Heart right ventricle (tissue), 16 donors: Measurements from ENCODE around the gene TMEM267. TPM values are rescaled to one million over a fixed set of nuclear protein-coding genes. Genes with fewer than 3 reads are reported as not detected.
"Not testable (repeated sequence)": the region's sequence is repeated elsewhere in the genome, so short reads cannot be mapped to it uniquely, and the experiment has no call there.

Experiments
- ATAC-seq, 8 donors: fragments of 200-7000 bp; cut with Tn5 transposase; one replicate each; pipeline ENCODE4 v1.9.1; 2020; ENCODE audit warnings: mild to moderate bottlenecking in 8 of 8, moderate library complexity in 8 of 8, moderate number of reproducible peaks in 1 of 8
- DNase-seq, 2 donors: peaks; one replicate each; pipeline ENCODE4 v3.0.0-alpha.2; 2020
- H3K27ac ChIP-seq, 10 donors: fragments of 200-600 bp; sonication (generic) in 2 of 10; one replicate each; pipeline versions ENCODE4 v1.5.0 to v1.8.0; 2020 to 2022; ENCODE audit warnings: mild to moderate bottlenecking in 3 of 10
- H3K27me3 ChIP-seq, 7 donors: fragments of 200-600 bp; one replicate each; pipeline ENCODE4 v1.8.0; 2021 to 2022; ENCODE audit warnings: mild to moderate bottlenecking in 2 of 7
- H3K36me3 ChIP-seq, 9 donors: fragments of 200-600 bp; sonication (generic) in 1 of 9; one replicate each; pipeline versions ENCODE4 v1.5.0 to v1.8.0; 2020 to 2022; ENCODE audit warnings: mild to moderate bottlenecking in 2 of 9
- H3K4me1 ChIP-seq, 9 donors: fragments of 200-600 bp; sonication (generic) in 1 of 9; one replicate each; pipeline versions ENCODE4 v1.5.0 to v1.8.0; 2020 to 2022; ENCODE audit warnings: mild to moderate bottlenecking in 4 of 9
- H3K4me3 ChIP-seq, 10 donors: fragments of 200-600 bp; sonication (generic) in 2 of 10; one replicate each; pipeline versions ENCODE4 v1.5.0 to v1.8.0; 2020 to 2022; ENCODE audit warnings: mild to moderate bottlenecking in 7 of 10, moderate library complexity in 2 of 10
- H3K9me3 ChIP-seq, 11 donors: fragments of 200-600 bp in 10 of 11; sonication (generic) in 2 of 11; one replicate each; pipeline versions ENCODE4 v1.5.0 to v1.8.0; 2013 to 2022; ENCODE audit warnings: mild to moderate bottlenecking in 2 of 11, control low read depth in 1 of 11, moderate library complexity in 1 of 11
- CTCF ChIP-seq, 9 donors: fragments of 200-600 bp; sonication (generic) in 2 of 9; IDR thresholded peaks; one replicate each; pipeline versions ENCODE4 v1.5.0 to v1.8.0; 2021 to 2022; ENCODE audit warnings: antibody characterized with exemption in 9 of 9, mild to moderate bottlenecking in 5 of 9, moderate library complexity in 1 of 9
- WGBS, 2 donors: extraction: QIAGEN DNeasy Blood & Tissue Kit; methylation state at CpG; one replicate each; pipeline ENCODE4 v1.1.7; 2013; ENCODE audit warnings: inconsistent platforms in 1 of 2; 5-methylcytosine and 5-hydroxymethylcytosine counted together
- intact Hi-C, 10 donors: fragments of 100-400 bp; cut with DNase I; formaldehyde crosslinking; loops; one replicate each; pipeline versions ENCODE4 v1.11.1 to v1.14.2; 2022
- polyA plus RNA-seq, 2 donors: library from polyadenylated mRNA; stranded (reverse); fragments of 200-250 nt; gene quantifications; one replicate each; pipeline ENCODE4 v1.2.3, GENCODE V29; 2013
- total RNA-seq, 10 donors: library from RNA; stranded (reverse); fragmentation: NEBNext Ultra II Directional in 3 of 10; extraction: Animal tissue kit (Norgen Biotek cat#: 25700) in 3 of 10; gene quantifications; one replicate each; pipeline versions ENCODE4 v1.2.1 to v1.2.4, GENCODE V29; 2021 to 2023
- donor health status: Arrhythmogenic right ventricular cardiomyopathy.
- donor health status: ischemic (EF 13 %, LVEDD 7.1; RV severe dilation, severe dysfunction).
- donor health status: healthy with polysubstance abuse.
- donor health status: DM: no; HTN: yes; CAD: no.
- donor health status: DM: no; HTN: no; CAD: no.
- donor health status: ischemic (EF 25% LVEDD 6.9; RV normal size, moderate dysfunction).
- donor health status: ischemic (EF 25% LVEDD 5.7; RV mildly dilated, moderate dysfunction).
- donor health status: healthy.
- donor health status: DM: yes; HTN: yes; CAD: no.
- donor health status: Ischemic cardiomyopathy.
- donor health status: ischemic (EF 35%, LVEDD 5.7; RV mildly dilated, moderate dysfunction).
- donor health status: nonischemic (EF 11% LVEDD 7.7; RV severe dilation, severe dysfunction).
- donor health status: DM: yes; HTN: yes; CAD: no.
- donor health status: PGD.
- donor health status: ischemic (EF 29% LVEDD 5.4; RV normal size, mild dysfunction).
- donor health status: nonischemic (EF 23%, LVEDD 6.1; RV moderate dilation, normal function).

TMEM267 gene
- total and polyA plus RNA-seq, 12 donors = 4.2 to 10.3 (median 5.6) TPM

DNA sequence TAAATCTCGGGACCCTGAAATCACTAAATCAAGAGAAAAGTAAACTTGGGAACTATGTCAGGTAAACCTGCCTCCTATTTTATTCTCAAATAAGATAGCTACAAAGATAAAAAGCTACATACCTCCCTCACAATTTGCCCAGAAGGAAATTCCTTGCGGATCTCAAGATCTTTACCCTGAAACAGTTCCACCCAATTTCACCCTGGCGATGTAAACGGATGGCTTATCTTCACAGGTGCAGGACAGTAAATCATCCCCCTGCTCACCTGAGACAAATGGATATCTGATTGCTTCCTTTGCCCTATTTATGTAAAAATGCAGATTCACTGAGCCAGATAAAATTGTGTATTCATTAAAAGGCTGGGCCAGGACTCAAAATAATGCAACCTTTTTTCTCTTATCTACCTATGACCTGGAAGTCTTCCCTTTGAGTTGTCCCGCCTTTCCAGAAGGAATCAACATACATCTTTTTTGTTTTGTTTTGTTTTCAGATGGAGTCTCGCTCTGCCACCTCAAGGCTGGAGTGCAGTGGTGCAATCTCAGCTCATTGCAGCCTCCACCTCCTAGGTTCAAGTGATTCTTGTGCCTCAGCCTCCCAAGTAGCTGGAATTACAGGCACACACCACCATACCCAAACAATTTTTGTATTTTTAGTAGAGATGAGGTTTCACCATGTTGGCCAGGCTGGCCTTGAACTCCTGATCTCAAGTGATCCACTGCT, 13.8 kb downstream of the TMEM267 start:
- WGBS, 2 donors = 95 to 96% methylated on average over 6 of the region's 6 CpGs

GRCh38 chr5:43467100-43467499, 16.6 kb downstream of the TMEM267 start:
- Histone ChIP-seq H3K36me3 (peaks cover 0 to 36% (median 7%) of the 10 kb centered on the region in 9 donors), H3K4me3 (no peak overlapping the region), H3K27me3 (no peaks in the 10 kb centered on the region), H3K9me3 (peaks cover 0 to 54% (median 30%) of the 10 kb centered on the region in 11 donors), H3K27ac (no peak overlapping the region), H3K4me1 (no peaks in the 10 kb centered on the region)
- intact Hi-C loops = no loop called here
- DNase-seq (no peak), ATAC-seq (no peak)
- no peak for TF ChIP-seq CTCF (IDR thresholded peaks at IDR 0.05)

More for the DNA sequence above, 13.8 kb downstream of the TMEM267 start:
- Histone ChIP-seq H3K4me3 (no peak overlapping the region), H3K4me1 (no peaks in the 10 kb centered on the region), H3K36me3 (peaks cover 0 to 38% (median 8%) of the 10 kb centered on the region in 9 donors), H3K27me3 (no peaks in the 10 kb centered on the region), H3K27ac (no peak overlapping the region), H3K9me3 (peaks cover 0 to 52% (median 30%) of the 10 kb centered on the region in 11 donors)
- no peak for TF ChIP-seq CTCF (IDR thresholded peaks at IDR 0.05)
- intact Hi-C loops = no loop called here
- no peak for ATAC-seq
- no peak for DNase-seq

GRCh38 chr5:43465455-43465854, 18.2 kb downstream of the TMEM267 start:
- H3K36me3 ChIP-seq = peaks cover 0 to 30% (median 7%) of the 10 kb centered on the region in 9 donors
- H3K27ac ChIP-seq, H3K27me3 ChIP-seq, H3K4me1 ChIP-seq, intact Hi-C loops, DNase-seq, H3K4me3 ChIP-seq, ATAC-seq: not testable (repeated sequence)
- WGBS, 2 donors = 96 to 97% methylated on average over 3 of the region's 3 CpGs
- peaks cover 0 to 43% (median 21%) of the 10 kb centered on the region in 11 donors for H3K9me3 ChIP-seq

- peaks cover 0 to 42% (median 7%) of the 10 kb centered on the region in 11 donors for H3K9me3 ChIP-seq
- intact Hi-C loops = no loop called here
- H3K27me3 ChIP-seq = no peaks in the 10 kb centered on the region
- ATAC-seq (no peak), DNase-seq (no peak)
- H3K27ac ChIP-seq = no peak overlapping the region
- no peak for TF ChIP-seq CTCF (IDR thresholded peaks at IDR 0.05)
- no peaks in the 10 kb centered on the region for H3K4me1 ChIP-seq
- peaks cover 0 to 24% (median 0%) of the 10 kb centered on the region in 9 donors for H3K36me3 ChIP-seq
- 96 to 100% methylated on average over 1 of the region's 1 CpG for WGBS, 2 donors
- H3K4me3 ChIP-seq = no peak overlapping the region
These were observed 22.6 kb downstream of the TMEM267 start for GRCh38 chr5:43461066-43461465.

DNA sequence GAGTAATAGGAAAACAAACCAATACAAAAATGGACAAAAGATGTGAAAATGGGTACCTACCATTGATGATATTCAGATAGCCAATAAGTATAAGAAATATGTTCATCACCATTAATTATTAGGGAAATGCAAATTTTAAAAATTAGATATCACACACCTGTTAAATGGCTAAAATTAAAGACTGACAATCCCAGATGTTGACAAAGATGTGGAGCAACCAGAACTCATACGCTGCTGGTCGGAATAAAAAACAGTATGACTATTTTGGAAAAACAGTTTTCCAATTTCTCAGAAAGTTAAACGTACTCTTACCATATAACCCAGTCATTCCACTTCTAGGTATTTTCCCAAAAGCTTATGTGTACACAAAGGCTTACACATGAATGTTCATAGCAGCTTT, 27.1 kb downstream of the TMEM267 start:
- WGBS, 2 donors = 98 to 99% methylated on average over 3 of the region's 3 CpGs
- Histone ChIP-seq H3K27me3 (no peaks in the 10 kb centered on the region), H3K4me1 (no peaks in the 10 kb centered on the region), H3K9me3 (peaks cover 0 to 35% (median 2%) of the 10 kb centered on the region in 11 donors), H3K27ac (no peak overlapping the region), H3K36me3 (peaks cover 0 to 28% (median 3%) of the 10 kb centered on the region in 9 donors), H3K4me3 (no peak overlapping the region)
- no peak for TF ChIP-seq CTCF (IDR thresholded peaks at IDR 0.05)
- ATAC-seq (no peak), DNase-seq (no peak)
- intact Hi-C loops = no loop called here

DNA sequence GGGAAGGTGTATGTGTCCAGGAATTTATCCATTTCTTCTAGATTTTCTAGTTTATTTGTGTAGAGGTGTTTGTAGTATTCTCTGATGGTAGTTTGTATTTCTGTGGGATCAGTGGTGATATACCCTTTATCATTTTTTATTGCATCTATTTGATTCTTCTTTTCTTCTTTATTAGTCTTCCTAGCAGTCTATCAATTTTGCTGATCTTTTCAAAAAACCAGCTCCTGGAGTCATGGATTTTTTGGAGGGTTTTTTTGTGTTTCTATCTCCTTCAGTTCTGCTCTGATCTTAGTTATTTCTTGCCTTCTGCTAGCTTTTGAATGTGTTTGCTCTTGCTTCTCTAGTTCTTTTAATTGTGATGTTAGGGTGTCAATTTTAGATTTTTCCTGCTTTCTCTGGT, 42.1 kb downstream of the TMEM267 start:
- H3K4me3 ChIP-seq, ATAC-seq, H3K27me3 ChIP-seq, H3K27ac ChIP-seq, intact Hi-C loops, DNase-seq, H3K4me1 ChIP-seq: not testable (repeated sequence)
- H3K9me3 ChIP-seq = peaks cover 0 to 65% (median 0%) of the 10 kb centered on the region in 11 donors
- peaks cover 0 to 35% (median 8%) of the 10 kb centered on the region in 9 donors for H3K36me3 ChIP-seq
